SK-MEL-5 (cell line): ENCODE data around the gene WNK2. TPM values are rescaled to one million over a fixed set of nuclear protein-coding genes. Genes with fewer than 3 reads are reported as not detected.

Experiments used
- DNase-seq: peaks from one replicate; pipeline ENCODE4 v3.0.0-alpha.2; 2016; ENCODE audit warnings: low read depth, low spot score
- in situ Hi-C: cut with HindIII; loops from 2 replicates; pipeline ENCODE4 v1.10.0; 2016; ENCODE audit warnings: low sequenced_read_pairs, high pct_unique_total_duplicates, low pct_unique_long_range_greater_than_20kb
- total RNA-seq: library from RNA; depleted of rRNA; stranded (reverse); fragments of >200 nt; shearing (Covaris generic); gene quantifications from 2 replicates; pipeline ENCODE4 v1.2.3, GENCODE V29; 2014

Gene WNK2
- total RNA-seq, 1 experiment from 2014 or later: 2.4 TPM

DNA sequence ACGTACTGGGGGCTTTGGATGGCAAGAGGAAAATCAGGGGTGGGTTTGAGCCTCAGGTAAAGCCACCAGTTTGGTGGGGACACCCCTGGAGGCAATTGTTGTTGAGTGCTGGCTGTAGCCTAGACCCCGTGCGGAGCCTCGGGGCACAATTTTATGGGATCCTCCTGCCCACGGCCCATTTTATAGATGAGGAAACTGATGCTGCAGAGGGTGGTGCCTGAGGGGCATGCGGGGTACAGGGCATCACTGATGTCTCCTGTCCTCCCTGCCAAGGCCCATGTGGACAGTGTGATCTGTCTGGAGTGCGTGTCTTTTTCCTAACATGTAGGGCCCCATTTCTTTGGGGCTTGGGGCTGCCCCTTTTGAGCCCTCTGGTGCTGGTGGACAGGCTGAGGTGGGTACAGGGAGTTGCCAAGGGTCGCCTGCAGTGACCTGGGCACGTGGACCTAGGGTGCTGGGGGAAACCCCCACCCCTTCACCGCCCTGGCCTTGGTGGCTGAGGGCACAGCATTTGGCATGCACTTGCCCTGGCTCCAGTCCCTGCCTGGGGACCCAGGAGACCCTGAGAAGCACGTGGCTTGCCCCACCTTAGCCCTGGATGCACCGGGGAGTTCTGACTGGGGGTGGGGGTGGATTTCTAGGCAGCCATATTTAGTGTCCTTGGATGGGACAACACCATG lies 22.1 kb downstream of the WNK2 start:
- in situ Hi-C loops: no loop called here
- no peak for DNase-seq

DNA sequence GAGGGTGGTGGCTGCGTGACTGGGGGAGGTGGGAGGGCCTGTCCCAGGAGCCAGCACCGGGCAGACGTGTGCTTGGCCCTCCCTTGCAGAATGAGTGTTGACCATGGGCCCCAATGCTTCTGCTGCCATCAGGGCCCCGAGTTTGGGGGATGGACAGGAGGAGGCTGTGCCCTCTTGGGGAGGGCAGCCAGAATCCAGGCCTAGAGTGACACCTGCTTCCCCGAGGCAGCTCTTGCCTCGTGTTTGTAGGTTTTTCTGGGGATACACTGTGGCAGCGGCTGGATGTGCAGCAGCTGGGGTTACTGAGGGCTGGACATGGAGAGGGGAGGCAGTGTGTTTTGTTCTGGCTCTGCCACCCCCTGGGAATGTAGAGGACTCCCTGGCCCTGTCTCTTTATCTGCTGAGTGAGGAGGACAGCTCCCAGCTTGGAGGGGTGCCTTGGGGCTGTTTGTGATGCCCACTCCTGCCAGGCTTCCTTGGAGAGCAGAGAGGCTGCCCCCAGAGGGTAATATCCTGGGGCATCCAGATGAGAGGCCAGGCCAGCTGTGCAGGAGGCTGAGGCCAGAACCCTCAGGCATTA lies 22.7 kb downstream of the WNK2 start:
- in situ Hi-C loops: no loop called here
- no peak for DNase-seq

DNA sequence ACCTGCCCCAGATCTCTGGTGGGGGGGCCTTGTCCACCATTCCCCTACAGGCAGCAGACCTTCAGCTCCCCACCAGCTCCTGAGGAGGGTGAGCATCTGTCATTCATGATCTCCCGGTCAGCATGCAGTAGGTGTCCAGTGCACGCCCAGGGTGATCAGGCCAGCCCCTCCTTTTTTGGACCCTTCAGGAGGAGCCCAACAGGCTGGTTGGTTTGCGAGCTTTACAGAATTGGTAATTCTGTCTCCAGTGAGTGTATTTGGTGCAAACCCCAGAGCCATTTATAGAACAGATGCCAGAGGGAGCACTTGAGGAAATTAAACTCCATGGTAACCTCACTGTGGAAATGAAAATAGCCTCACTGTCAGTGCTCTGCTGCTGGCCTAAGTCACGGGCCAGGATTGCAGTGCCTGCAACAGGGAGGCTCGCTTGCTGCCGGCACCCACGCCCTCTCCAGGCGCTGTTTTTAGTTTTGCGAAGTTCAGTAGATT lies 23.4 kb downstream of the WNK2 start:
- DNase-seq: no peak
- in situ Hi-C loops: no loop called here

DNA sequence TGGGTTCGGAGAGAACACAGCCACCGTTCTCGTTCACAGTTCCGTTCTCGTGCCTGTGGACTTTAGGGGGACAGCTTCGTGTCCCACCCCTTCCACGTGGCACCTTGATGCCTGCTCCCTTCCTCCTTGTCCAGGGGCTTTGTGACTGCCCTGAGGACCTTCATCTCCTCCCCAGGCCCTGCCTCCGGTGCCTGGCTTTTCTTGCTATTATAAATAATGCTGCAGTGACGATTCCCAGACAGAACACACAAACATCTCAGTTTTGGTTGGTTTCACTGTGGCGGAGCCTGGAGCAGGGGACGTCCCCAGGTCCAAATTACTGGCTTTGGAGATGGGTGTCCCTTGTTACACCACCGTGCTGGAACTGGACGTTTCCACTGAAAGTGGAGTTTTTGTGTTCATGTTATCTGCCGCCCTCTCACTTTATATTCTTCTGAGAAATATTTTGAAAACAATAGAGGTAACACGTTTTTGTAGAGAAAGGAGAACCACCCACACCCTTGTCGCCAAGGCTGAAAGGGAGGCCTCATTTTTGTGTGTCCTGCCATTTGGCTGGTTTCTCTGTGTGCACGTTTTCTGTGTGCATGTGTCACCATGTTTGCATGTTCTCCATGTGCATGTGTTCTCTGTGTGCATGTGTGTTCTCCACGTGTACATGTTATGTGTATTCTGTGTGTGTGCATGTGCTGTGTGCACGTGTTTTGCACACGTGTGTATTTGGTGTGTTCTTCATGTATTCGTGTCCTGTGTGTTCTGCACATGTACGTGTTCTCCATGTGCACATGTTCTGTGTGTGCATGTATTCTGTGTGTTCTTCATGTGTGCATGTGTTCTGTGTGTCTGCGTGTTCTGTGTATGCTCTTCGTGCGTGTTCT lies 24.2 kb downstream of the WNK2 start:
- no peak for DNase-seq
- in situ Hi-C loops: no loop called here

DNA sequence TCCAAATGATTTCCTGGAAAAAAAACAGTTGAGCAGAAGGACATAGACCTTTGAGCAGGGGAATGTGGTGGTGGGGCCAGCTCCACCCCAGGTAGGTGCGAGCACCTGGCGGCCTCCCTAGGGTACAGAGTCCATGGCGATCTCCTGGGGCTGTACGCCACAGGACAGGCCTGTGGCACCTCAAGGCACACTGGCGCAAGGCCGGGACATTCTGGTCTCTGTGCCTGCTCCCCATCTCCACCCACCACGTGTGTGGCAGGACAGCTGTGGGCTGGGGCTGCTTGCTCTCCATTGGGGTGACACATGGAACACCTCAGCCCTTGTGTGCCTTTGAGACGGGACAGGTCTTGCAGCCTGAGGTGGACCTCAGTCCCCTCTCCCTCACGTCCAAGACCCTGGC lies 25.2 kb downstream of the WNK2 start:
- no peak for DNase-seq
- in situ Hi-C loops: no loop called here

DNA sequence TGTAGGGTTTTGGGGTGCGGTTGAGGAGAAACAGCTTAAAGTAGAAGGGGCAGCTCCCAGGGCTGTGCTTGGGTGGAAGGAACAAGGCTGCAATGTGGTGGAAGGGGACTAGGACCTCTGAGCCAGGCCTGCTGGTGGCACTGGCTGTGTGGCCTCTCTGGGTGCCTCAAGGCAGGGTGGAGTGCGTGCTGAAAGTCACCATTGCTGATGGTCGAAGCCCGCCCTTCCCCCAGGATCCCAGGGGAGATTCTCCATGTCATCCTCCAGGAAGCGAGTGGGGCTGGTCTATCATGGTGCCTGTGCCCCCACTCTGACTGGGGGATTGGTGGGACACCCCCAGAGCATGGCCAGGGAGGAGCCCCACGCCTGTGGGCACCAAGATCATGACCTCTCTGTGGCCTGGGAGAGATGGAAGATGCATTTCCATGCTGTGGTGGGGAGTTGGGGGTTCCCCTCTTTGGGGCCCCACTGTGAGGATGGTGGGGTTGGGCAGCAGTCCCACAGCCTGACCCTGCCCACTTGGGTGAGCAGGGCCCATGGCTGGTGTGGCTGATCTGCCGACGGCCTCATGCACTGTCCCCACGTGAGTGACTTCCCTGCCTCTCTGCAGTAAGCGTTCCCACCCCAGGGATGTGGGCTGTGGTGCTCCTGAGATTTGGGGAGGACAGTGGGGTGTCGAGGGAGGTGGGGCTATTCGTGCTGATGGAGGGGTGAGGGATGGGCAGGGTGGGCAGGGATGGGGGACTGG lies 25.8 kb downstream of the WNK2 start:
- DNase-seq: no peak
- in situ Hi-C loops: no loop called here

DNA sequence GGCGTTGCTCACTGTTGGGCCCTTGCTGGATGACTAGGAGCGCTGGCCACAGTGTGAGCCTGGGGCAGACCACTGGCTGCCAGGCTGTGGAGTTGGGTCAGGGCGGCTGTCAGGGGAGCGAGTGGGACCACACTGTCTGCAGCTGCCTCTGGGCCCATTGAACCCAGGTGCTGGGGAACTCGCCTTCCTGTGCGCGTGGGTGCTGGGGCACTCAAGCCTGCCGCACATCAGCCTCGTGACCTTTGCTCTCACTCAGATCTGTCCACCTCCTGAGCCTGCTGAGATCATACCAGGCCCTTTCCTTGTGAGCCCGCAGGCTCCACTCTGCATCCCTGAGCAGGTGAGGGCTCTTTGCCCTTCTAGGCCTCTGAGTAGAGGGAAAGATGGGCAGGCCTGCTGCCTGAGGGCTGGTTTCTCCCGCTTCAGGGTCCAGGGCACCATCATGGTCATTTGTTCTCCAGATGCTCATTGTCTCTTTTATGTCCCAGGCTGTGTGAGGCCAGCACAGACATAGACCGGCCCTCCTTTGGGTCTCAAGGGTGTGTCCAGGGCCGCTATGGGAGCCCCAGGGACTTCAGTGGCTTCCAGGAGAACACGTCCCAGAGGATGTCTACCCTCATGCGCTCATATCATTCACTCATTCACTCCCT lies 26.5 kb downstream of the WNK2 start:
- in situ Hi-C loops: no loop called here
- no peak for DNase-seq

DNA sequence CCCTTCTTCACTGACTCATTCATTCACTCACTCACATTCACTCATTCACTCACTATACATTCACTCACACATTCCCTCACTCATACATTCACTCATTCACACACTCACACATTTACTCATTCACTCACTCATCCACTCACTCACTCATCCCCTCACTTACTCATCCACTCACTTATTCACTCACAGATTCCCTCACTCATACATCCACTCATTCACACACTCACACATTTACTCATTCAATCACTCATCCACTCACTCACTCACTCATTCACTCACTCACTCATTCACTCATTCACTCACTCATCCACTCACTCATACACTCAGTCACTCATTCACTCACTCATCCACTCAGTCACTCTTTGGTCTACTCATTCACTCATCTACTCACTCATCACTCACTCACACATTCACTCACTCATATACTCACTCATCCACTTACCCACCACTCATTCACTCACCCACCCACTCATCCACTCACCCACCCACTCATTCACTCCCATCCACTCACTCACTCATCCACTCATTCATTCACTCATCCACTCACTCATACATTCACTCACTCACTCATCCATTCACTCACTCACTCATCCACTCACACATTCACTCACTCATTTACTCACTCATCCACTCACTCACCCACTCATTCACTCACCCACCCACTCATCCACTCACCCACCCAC lies 27.2 kb downstream of the WNK2 start:
- DNase-seq: no peak
- in situ Hi-C loops: no loop called here

DNA sequence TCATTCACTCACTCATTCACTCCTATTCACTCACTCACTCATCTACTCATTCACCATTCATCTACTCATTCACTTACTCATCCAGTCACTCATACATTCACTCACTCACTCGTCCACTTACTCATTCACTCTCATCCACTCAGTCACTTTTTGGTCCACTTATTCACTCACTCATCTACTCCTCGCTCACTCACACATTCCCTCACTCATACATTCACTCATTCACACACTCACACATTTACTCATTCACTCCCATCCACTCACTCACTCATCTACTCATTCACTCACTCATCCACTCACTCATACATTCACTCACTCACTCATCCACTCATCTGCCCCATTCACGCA lies 27.7 kb downstream of the WNK2 start:
- DNase-seq: no peak
- in situ Hi-C loops: no loop called here

DNA sequence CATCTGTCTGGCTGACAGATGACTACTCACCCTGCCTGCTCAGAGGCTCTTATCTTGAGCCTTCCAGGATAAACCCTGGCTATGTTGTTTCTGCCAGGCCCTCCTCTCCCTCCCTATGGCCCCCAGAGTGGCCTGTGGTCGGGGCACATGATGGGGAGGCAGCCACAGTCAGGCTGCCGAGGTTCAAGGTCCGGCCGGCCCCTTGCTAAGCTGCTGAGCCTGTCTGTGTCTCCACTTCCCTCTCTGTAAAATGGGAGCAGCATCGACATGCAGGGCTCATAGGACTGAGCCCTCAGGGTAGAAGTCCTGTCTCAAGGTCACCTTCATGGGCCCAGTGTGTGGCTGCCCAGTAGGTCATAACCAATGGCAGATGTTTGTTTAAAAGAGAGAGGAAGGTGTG lies 28.5 kb downstream of the WNK2 start:
- in situ Hi-C loops: no loop called here
- no peak for DNase-seq

DNA sequence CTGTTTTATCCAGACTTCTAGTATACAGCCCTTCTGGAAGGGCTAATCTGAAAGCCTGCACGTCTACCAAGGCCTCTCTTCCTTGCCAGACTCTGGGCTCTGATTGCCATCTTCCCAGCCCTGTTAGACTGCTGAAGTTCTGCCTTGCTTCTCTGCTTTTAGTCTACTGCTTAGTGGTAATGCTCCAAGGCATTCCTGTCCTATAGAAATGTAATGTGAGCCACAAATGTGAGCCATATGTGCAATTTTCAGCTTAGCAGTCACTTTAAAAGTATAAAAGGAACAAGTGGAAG lies 32.1 kb downstream of the WNK2 start:
- DNase-seq: no peak
- in situ Hi-C loops: no loop called here

DNA sequence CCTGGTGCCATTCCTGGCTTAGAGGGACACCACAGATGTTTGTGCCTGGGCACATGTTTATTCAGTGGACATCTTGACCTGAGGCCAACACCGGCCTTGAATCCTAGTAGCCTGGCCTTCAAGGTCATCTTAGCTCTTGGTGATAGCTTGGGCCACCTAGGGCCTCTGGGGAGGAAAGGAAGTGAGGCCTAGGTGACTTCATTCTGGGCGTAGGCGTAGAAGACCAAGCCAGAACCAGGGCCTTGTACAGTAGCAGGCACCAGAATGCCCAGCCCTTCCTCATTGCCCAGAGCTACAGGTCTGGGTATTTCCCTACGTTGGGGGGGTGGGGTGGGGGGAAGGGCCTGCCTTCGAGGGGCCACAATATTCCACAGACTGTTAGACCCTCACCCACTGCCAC lies 33.8 kb downstream of the WNK2 start:
- no peak for DNase-seq
- in situ Hi-C loops: no loop called here

DNA sequence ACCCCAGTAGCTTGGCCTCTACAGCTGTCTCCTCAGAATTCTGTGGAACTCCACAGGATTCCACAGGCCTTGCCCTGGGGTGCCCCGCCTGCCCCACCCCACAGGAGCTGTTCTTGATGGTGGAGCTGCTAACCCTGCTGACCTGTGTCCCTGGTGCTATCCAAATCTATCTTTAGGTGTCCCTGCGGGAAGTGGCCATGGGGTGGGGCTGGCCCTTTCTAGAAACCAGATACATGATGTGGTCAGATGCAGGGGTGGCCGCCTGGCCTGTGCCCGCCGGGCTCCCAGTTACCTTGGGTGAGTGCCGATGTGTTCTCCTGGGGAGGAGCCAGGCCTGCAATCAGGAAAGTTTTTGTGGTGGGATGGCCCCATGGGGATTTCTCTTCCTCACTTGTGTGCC lies 34.2 kb downstream of the WNK2 start:
- no peak for DNase-seq
- in situ Hi-C loops: no loop called here

DNA sequence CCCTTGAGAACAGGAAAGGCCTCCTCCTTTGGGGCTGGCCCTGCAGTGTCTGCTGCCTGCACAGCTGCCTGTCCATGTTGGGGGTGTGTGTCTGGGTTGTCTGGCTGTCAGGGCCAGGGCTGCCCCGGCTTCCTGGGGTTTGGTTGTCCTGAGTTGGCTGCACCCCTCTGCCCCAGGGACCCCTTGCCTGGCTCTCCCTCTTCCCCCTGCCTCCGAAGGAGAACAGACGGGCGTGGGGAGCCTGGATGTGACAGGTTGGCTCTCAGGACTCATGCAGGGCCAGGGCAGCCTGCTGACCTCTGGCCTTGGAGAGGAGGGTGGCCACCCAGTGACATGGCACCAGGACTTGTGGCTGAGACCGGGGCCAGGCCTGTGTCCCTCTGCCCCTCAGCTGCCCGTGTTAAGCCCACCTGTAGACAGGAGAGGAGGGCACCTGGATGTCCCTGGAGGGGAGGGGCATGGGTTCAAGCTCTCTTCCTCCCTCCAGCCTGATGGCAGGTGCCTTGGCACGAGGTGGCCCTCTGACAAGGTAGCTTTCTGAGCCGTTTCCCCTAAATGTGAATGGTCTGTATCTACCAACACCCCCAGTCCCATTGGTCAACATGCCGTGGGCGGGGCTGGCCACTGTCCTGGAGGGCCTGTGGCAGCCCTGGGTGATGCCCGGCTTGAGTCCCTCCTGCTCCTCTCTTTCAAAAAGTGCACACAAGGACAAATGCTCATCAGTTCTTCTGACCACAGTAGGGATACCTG lies 34.9 kb downstream of the WNK2 start:
- in situ Hi-C loops: no loop called here

DNA sequence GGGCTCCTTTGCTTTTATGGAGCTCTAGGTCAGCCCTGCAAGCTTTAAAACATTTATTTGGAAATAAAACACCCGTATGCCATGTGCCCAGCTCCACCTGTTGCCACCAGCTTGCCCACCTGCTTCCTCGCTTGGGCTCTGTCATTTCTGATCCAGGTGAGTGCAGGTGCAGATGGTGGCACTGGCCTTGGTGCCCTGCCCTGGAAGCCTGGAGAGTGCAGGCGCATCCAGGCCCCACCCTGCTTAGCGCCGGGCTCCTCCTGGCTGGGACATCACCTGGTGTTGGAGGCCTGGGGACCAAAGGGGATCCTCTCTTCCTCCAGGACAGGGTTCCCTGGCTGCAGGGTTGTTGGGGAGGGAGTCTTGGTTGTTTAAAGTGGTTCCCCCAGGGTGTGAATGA lies 35.8 kb downstream of the WNK2 start:
- DNase-seq: no peak
- in situ Hi-C loops: no loop called here

More for the DNA sequence above, 34.9 kb downstream of the WNK2 start:
- DNase-seq: no peak

DNA sequence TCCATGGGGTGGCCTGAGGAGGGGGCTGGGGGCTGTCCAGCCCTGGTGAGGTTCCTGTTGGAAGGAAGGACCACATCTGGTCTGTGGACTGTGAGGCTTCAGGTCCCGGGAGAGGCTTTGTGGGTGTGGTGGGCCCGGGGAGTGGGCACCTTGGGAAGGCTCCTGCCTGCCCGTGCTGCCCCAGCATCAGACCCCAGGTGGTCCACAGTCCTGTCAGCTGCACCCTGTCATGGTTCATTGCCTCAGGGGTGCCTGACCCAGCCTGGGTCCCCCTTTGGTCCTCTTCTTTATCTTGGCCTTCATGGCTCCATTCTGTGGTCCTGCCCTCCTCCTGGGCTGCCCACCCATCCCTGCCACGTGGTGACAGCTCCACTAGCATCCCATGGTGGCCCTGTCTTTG lies 36.7 kb downstream of the WNK2 start:
- no peak for DNase-seq
- in situ Hi-C loops: no loop called here

DNA sequence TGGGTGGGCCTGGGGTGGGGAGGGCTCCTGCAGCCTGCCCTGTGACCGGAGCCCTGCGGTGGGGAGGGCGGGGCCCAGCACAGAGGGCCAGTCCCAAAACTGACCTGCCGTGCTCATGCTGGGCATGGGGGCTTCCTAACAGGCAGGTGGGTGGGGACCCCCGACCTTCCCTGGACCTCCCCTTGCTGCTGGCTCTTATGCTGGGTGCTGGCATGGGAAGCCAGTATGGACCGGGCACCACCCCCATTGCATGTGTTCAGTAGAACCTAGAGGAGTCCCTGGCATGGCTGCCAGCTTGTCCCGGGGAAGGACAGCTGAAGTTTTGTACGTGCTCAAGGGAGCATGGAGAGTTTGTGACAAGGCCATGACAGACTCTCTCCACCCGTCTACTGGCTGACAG lies 37.1 kb downstream of the WNK2 start:
- in situ Hi-C loops: no loop called here

More for the DNA sequence above, 37.1 kb downstream of the WNK2 start:
- DNase-seq: no peak
